Measurements from ENCODE around the gene OIP5.

GRCh38 chr15:41367418-41367817 is 35.0 kb upstream of the OIP5 start:
- TF ChIP-seq POLR2AphosphoS5 (IDR thresholded peaks at IDR 0.05) = no peak
- no peak for TF ChIP-seq POLR2A (IDR thresholded peaks at IDR 0.05)
- TF ChIP-seq, protein P1, sequence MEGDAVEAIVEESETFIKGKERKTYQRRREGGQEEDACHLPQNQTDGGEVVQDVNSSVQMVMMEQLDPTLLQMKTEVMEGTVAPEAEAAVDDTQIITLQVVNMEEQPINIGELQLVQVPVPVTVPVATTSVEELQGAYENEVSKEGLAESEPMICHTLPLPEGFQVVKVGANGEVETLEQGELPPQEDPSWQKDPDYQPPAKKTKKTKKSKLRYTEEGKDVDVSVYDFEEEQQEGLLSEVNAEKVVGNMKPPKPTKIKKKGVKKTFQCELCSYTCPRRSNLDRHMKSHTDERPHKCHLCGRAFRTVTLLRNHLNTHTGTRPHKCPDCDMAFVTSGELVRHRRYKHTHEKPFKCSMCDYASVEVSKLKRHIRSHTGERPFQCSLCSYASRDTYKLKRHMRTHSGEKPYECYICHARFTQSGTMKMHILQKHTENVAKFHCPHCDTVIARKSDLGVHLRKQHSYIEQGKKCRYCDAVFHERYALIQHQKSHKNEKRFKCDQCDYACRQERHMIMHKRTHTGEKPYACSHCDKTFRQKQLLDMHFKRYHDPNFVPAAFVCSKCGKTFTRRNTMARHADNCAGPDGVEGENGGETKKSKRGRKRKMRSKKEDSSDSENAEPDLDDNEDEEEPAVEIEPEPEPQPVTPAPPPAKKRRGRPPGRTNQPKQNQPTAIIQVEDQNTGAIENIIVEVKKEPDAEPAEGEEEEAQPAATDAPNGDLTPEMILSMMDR (IDR thresholded peaks at IDR 0.05) = no peak

Data from suprapubic skin (tissue), 4 donors.